Tibial nerve (tissue), 4 donors: ENCODE data around the gene TAS2R60. TPM values are rescaled to one million over a fixed set of nuclear protein-coding genes. Genes with fewer than 3 reads are reported as not detected.

Experiments
- DNase-seq, 2 donors: peaks; one replicate each; pipeline ENCODE4 v3.0.0-alpha.2; 2019; ENCODE audit warnings: low spot score in 2 of 2
- H3K27ac ChIP-seq, 4 donors: fragments of 200-600 bp; sonication (generic) in 3 of 4; one replicate each; pipeline ENCODE4 v1.5.1; 2017 to 2019; ENCODE audit warnings: mild to moderate bottlenecking in 1 of 4
- H3K27me3 ChIP-seq, 2 donors: fragments of 200-600 bp; sonication (generic) in 1 of 2; one replicate each; pipeline versions ENCODE4 v1.5.1 to v1.6.0; 2017 to 2019
- H3K36me3 ChIP-seq, 3 donors: fragments of 200-600 bp; sonication (generic); one replicate each; pipeline ENCODE4 v1.5.1; 2018 to 2019
- H3K4me1 ChIP-seq, 4 donors: fragments of 200-600 bp; sonication (generic) in 3 of 4; one replicate each; pipeline ENCODE4 v1.5.1; 2017 to 2019
- H3K4me3 ChIP-seq, 4 donors: fragments of 200-600 bp; sonication (generic) in 3 of 4; one replicate each; pipeline ENCODE4 v1.5.1; 2017 to 2019; ENCODE audit warnings: mild to moderate bottlenecking in 1 of 4, moderate library complexity in 1 of 4
- H3K9me3 ChIP-seq, 4 donors: fragments of 200-600 bp; sonication (generic) in 3 of 4; one replicate each; pipeline ENCODE4 v1.5.1; 2017 to 2019
- CTCF ChIP-seq, 5 experiments: fragments of 200-600 bp in 3 of 5; fragments of 450-650 bp in 2 of 5; sonication (generic) in 3 of 5; IDR thresholded peaks; one replicate each; pipeline ENCODE4 v1.5.1; 2016 to 2019; ENCODE audit warnings: antibody characterized with exemption in 5 of 5, mild to moderate bottlenecking in 3 of 5, moderate library complexity in 2 of 5
- EP300 ChIP-seq, 2 donors: sonication (generic); formaldehyde crosslinking; IDR thresholded peaks; one replicate each; pipeline ENCODE4 v1.6.1; 2017; ENCODE audit warnings: antibody characterized with exemption in 2 of 2, mild to moderate bottlenecking in 1 of 2
- POLR2A ChIP-seq, 2 donors: fragments of 450-650 bp; IDR thresholded peaks; one replicate each; pipeline ENCODE4 v1.6.1; 2017; ENCODE audit warnings: antibody characterized with exemption in 2 of 2, mild to moderate bottlenecking in 2 of 2, moderate library complexity in 2 of 2
- WGBS, 2 donors: methylation state at CpG; one replicate each; pipeline ENCODE4 v1.1.5; 2018; 5-methylcytosine and 5-hydroxymethylcytosine counted together
- total RNA-seq, 4 donors: library from RNA; depleted of rRNA; stranded (reverse); fragments of >200 nt; gene quantifications; one replicate each; pipeline ENCODE4 v1.1.0, GENCODE V29; 2016

The TAS2R60 gene
- total RNA-seq, 4 donors from 2014 or later = not detected

GRCh38 chr7:143449793-143450192, 6.5 kb downstream of the TAS2R60 start:
- TF ChIP-seq EP300 (IDR thresholded peaks at IDR 0.05) = no peak
- TF ChIP-seq CTCF (IDR thresholded peaks at IDR 0.05) = no peak
- no peak for TF ChIP-seq POLR2A (IDR thresholded peaks at IDR 0.05)
- WGBS, 2 donors = 83 to 90% methylated on average over 3 of the region's 3 CpGs

GRCh38 chr7:143451122-143451521, 7.9 kb downstream of the TAS2R60 start:
- no peaks in the 10 kb centered on the region for H3K4me1 ChIP-seq

More at GRCh38 chr7:143449793-143450192, 6.5 kb downstream of the TAS2R60 start:
- Histone ChIP-seq H3K4me3 (no peak overlapping the region), H3K36me3 (no peaks in the 10 kb centered on the region), H3K27me3 (peaks cover 0 to 3% of the 10 kb centered on the region in 2 donors), H3K27ac (no peak overlapping the region), H3K4me1 (no peaks in the 10 kb centered on the region), H3K9me3 (no peaks in the 10 kb centered on the region)
- DNase-seq = no peak

GRCh38 chr7:143451746-143452145, 8.5 kb downstream of the TAS2R60 start:
- H3K27me3 ChIP-seq = peaks cover 0 to 3% of the 10 kb centered on the region in 2 donors
- H3K36me3 ChIP-seq = no peaks in the 10 kb centered on the region
- DNase-seq = no peak
- TF ChIP-seq EP300 (IDR thresholded peaks at IDR 0.05) = no peak
- TF ChIP-seq CTCF (IDR thresholded peaks at IDR 0.05) = no peak
- no peak for TF ChIP-seq POLR2A (IDR thresholded peaks at IDR 0.05)
- no peaks in the 10 kb centered on the region for H3K9me3 ChIP-seq
- H3K27ac ChIP-seq = no peak overlapping the region
- no peaks in the 10 kb centered on the region for H3K4me1 ChIP-seq
- H3K4me3 ChIP-seq = no peak overlapping the region
- WGBS, 2 donors = 85 to 88% methylated on average over 1 of the region's 1 CpG

More at GRCh38 chr7:143451122-143451521, 7.9 kb downstream of the TAS2R60 start:
- no peak overlapping the region for H3K4me3 ChIP-seq
- H3K27ac ChIP-seq = no peak overlapping the region
- no peaks in the 10 kb centered on the region for H3K9me3 ChIP-seq
- peaks cover 0 to 3% of the 10 kb centered on the region in 2 donors for H3K27me3 ChIP-seq
- no peak for DNase-seq
- TF ChIP-seq CTCF (IDR thresholded peaks at IDR 0.05) (no peak), EP300 (IDR thresholded peaks at IDR 0.05) (no peak), POLR2A (IDR thresholded peaks at IDR 0.05) (no peak)
- no peaks in the 10 kb centered on the region for H3K36me3 ChIP-seq

GRCh38 chr7:143452495-143452894, 9.2 kb downstream of the TAS2R60 start:
- TF ChIP-seq POLR2A (IDR thresholded peaks at IDR 0.05) (no peak), CTCF (IDR thresholded peaks at IDR 0.05) (no peak), EP300 (IDR thresholded peaks at IDR 0.05) (no peak)
- no peak overlapping the region for H3K4me3 ChIP-seq

GRCh38 chr7:143454091-143454680, 10.9 kb downstream of the TAS2R60 start:
- Histone ChIP-seq H3K36me3 (no peaks in the 10 kb centered on the region), H3K27me3 (no peaks in the 10 kb centered on the region), H3K4me1 (no peaks in the 10 kb centered on the region), H3K27ac (no peak overlapping the region), H3K9me3 (no peaks in the 10 kb centered on the region), H3K4me3 (no peak overlapping the region)
- WGBS, 2 donors = 57 to 70% methylated on average over 1 of the region's 1 CpG
- DNase-seq = no peak
- TF ChIP-seq EP300 (IDR thresholded peaks at IDR 0.05) (no peak), CTCF (IDR thresholded peaks at IDR 0.05) (no peak), POLR2A (IDR thresholded peaks at IDR 0.05) (no peak)

More at GRCh38 chr7:143452495-143452894, 9.2 kb downstream of the TAS2R60 start:
- no peak overlapping the region for H3K27ac ChIP-seq
- 80 to 85% methylated on average over 2 of the region's 2 CpGs for WGBS, 2 donors
- DNase-seq = no peak
- H3K4me1 ChIP-seq = no peaks in the 10 kb centered on the region
- no peaks in the 10 kb centered on the region for H3K36me3 ChIP-seq
- no peaks in the 10 kb centered on the region for H3K9me3 ChIP-seq
- peaks cover 0 to 3% of the 10 kb centered on the region in 2 donors for H3K27me3 ChIP-seq
